HepG2 (cell line): ENCODE results near the gene SPATS2. TPM values are rescaled to one million over a fixed set of nuclear protein-coding genes. Genes with fewer than 3 reads are reported as not detected.

Source experiments
- HCFC1 ChIP-seq: fragments of 150-350 bp; IDR thresholded peaks from 2 replicates; pipeline ENCODE4 v1.6.1; 2014; ENCODE audit warnings: low read depth, low read length
- NR0B2 ChIP-seq: sonication (generic); formaldehyde crosslinking; IDR thresholded peaks from 2 replicates; pipeline ENCODE4 v1.4.0; 2020; ENCODE audit warnings: mild to moderate bottlenecking, missing genetic modification reagents
- SALL1 ChIP-seq: sonication (generic); formaldehyde crosslinking; IDR thresholded peaks from 2 replicates; pipeline ENCODE4 v1.8.0; 2022; ENCODE audit warnings: mild to moderate bottlenecking, missing genetic modification reagents
- ZNF12 ChIP-seq: sonication (generic); formaldehyde crosslinking; IDR thresholded peaks from 2 replicates; pipeline ENCODE4 v1.5.0; 2020; ENCODE audit warnings: missing genetic modification reagents
- ZNF282 ChIP-seq: fragments of 450-650 bp; IDR thresholded peaks from 2 replicates; pipeline ENCODE4 v1.6.1; 2018; ENCODE audit not compliant: partially characterized antibody
- ZNF556 ChIP-seq: sonication (generic); formaldehyde crosslinking; IDR thresholded peaks from 2 replicates; pipeline ENCODE4 v1.4.0; 2020; ENCODE audit warnings: mild to moderate bottlenecking, missing genetic modification reagents, borderline replicate concordance
- ZNF766 ChIP-seq: sonication (generic); formaldehyde crosslinking; IDR thresholded peaks from 2 replicates; pipeline ENCODE4 v1.5.0; 2020; ENCODE audit warnings: missing genetic modification reagents, borderline replicate concordance
- polyA plus RNA-seq, 8 experiments: library from polyadenylated mRNA; depleted of rRNA in 3 of 8; stranded (reverse) in 7 of 8; unstranded in 1 of 8; fragments of >200 nt; fragmentation: Illumina TruSeq in 4 of 8; extraction: Trizol in 4 of 8; gene quantifications; 2 replicates each; pipeline versions ENCODE4 v1.2.1 to v1.2.3, GENCODE V29; 2011 to 2016; ENCODE audit warnings: low read depth in 4 of 8, missing spikeins in 1 of 8, mixed read lengths in 1 of 8; ENCODE audit not compliant: insufficient read depth in 1 of 8
- total RNA-seq, 5 experiments: library from RNA; depleted of rRNA; stranded (reverse); fragments of >200 nt; fragmentation: Illumina TruSeq; extraction: Trizol; gene quantifications; 2 replicates each; pipeline ENCODE4 v1.2.3, GENCODE V29; 2016; ENCODE audit warnings: low read depth in 1 of 5
- TF ChIP-seq, protein P1 (sequence below): IDR thresholded peaks from 2 replicates; pipeline ENCODE4 v1.6.1; 2016; ENCODE audit warnings: control low read depth
- TF ChIP-seq, protein P2 (sequence below): sonication (generic); formaldehyde crosslinking; IDR thresholded peaks from 2 replicates; pipeline ENCODE4 v1.4.0; 2020; ENCODE audit warnings: missing genetic modification reagents

Gene SPATS2
- total and polyA plus RNA-seq, 2 of the 13 experiments (the other 11 are each of a cell fraction or from before 2014, with no cell fraction given), result 19.3 to 28.1 TPM

DNA sequence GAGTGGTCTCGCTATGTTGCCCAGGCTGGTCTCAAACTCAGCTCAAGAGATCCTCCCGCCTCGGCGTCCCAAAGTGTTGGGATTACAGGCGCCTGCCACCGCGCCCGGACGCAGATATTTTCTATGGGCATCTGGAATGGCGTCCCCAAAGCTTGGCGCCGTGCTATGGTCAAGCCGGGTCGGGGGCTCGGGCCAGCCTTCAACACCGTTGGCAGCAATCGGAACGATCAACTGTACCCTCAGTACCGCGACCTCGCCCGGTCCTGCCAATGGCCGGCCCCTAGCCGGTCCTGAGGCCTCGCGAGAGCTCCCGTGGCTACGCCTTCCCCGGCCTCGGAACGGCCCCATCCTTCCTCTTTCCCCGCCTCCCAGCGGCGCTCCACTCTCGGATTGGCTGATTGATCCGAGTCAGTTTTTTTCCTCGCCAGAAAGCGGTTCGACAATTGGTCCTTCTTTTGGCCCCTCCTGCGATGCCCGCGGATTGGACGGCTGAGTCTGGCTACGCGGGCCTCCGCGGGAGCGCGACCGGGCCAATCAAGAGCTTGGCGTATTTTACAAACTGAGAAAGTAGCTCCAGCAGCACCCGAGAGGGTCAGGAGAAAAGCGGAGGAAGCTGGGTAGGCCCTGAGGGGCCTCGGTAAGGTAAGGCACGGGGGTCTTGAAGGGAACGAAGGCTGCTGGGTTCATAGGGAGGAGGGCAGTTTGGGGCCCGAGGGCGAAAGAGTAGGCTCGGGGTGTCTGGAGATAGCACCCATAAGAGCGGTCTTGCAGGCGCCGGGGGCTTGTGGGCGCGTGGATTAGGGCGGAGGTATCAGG, 44.3 kb upstream of the SPATS2 start, which contains the start of gene TROAP (continued):
- TF ChIP-seq ZNF282 (no peak), HCFC1 (no peak), ZNF766 (no peak), ZNF12 (CRISPR knock-in tag) (no peak), ZNF556 (CRISPR knock-in tag) (no peak), NR0B2 (CRISPR knock-in tag) (no peak), SALL1 (CRISPR knock-in tag) (peak; percentile 62)
- TF ChIP-seq, protein P1, sequence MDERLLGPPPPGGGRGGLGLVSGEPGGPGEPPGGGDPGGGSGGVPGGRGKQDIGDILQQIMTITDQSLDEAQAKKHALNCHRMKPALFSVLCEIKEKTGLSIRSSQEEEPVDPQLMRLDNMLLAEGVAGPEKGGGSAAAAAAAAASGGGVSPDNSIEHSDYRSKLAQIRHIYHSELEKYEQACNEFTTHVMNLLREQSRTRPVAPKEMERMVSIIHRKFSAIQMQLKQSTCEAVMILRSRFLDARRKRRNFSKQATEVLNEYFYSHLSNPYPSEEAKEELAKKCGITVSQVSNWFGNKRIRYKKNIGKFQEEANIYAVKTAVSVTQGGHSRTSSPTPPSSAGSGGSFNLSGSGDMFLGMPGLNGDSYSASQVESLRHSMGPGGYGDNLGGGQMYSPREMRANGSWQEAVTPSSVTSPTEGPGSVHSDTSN (CRISPR knock-in tag), result no peak
- TF ChIP-seq, protein P2, sequence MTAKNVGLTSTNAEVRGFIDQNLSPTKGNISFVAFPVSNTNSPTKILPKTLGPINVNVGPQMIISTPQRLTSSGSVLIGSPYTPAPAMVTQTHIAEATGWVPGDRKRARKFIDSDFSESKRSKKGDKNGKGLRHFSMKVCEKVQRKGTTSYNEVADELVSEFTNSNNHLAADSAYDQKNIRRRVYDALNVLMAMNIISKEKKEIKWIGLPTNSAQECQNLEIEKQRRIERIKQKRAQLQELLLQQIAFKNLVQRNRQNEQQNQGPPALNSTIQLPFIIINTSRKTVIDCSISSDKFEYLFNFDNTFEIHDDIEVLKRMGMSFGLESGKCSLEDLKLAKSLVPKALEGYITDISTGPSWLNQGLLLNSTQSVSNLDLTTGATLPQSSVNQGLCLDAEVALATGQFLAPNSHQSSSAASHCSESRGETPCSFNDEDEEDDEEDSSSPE (CRISPR knock-in tag), result peak; percentile 99
- TF ChIP-seq, all 625 proteins: peak for 145
